Vagina (tissue), 2 donors: ENCODE data around the gene COX18.

Source experiments
- CTCF ChIP-seq, 3 experiments: fragments of 450-650 bp in 2 of 3; fragments of 200-600 bp in 1 of 3; sonication (generic) in 1 of 3; IDR thresholded peaks; one replicate each; pipeline ENCODE4 v1.5.1; 2017 to 2019; ENCODE audit warnings: antibody characterized with exemption in 3 of 3, mild to moderate bottlenecking in 2 of 3, moderate library complexity in 2 of 3
- POLR2A ChIP-seq, 2 donors: fragments of 450-650 bp; IDR thresholded peaks; one replicate each; pipeline ENCODE4 v1.6.1; 2017; ENCODE audit warnings: antibody characterized with exemption in 2 of 2, mild to moderate bottlenecking in 2 of 2, moderate library complexity in 2 of 2

GRCh38 chr4:73066928-73067327, 2.6 kb downstream of the COX18 start:
- TF ChIP-seq CTCF (IDR thresholded peaks at IDR 0.05), result no peak
- TF ChIP-seq POLR2A (IDR thresholded peaks at IDR 0.05), result no peak
